ENCODE data around the gene PDE3B.

GRCh38 chr11:14641801-14642200, 1.8 kb upstream of the PDE3B start:
- no peak for TF ChIP-seq GATA1 (IDR thresholded peaks at IDR 0.05; ENCODE audit: low read depth, low read length)
- TF ChIP-seq POLR2A (IDR thresholded peaks at IDR 0.05; ENCODE audit: low read length), result no peak
